ENCODE data around the gene SLC25A11. TPM values are rescaled to one million over a fixed set of nuclear protein-coding genes. Genes with fewer than 3 reads are reported as not detected.
"Not testable (repeated sequence)": the region's sequence is repeated elsewhere in the genome, so short reads cannot be mapped to it uniquely, and the experiment has no call there.

Gene SLC25A11
- total and polyA plus RNA-seq, 5 donors from 2014 or later, result 22.6 to 78.4 (median 72.6) TPM

DNA sequence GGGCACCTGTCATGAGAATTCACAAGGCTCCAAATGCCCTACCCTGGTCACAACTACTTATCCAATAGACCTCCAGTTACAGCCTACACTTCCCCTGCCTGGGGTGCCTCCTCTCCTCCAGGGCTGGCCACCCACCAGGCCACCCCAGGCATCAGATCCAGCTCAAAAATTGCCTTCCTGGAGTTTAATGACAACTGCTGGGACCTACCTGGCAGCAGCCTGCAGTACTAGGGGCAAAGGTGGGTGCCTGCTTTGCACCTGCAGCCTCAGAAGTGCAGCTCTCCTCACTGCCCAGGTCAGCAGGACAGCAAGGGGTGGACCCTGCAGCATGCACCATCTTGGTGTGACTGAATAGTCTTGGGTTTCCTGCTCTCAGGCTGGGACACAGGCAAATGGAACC lies 4.2 kb downstream of the SLC25A11 start:
- peaks cover 16% of the 10 kb centered on the region for H3K36me3 Mint-ChIP-seq
- no peaks in the 10 kb centered on the region for H3K9me3 ChIP-seq (ENCODE audit: control insufficient read depth in 2 of 2, low read length in 2 of 2)
- H3K36me3 ChIP-seq (ENCODE audit: control insufficient read depth, insufficient read depth, low read length), result peaks cover 7% of the 10 kb centered on the region
- no peaks in the 10 kb centered on the region for H3K27me3 Mint-ChIP-seq
- H3K4me1 ChIP-seq (ENCODE audit: control insufficient read depth, insufficient read depth, low read length, poor library complexity, severe bottlenecking), result peaks cover 29% of the 10 kb centered on the region
- DNase-seq (no peak), ATAC-seq (ENCODE audit: low read depth in 2 of 2) (no peak)
- no peaks in the 10 kb centered on the region for H3K9me3 Mint-ChIP-seq
- peaks cover 0 to 55% (median 29%) of the 10 kb centered on the region in 4 donors for H3K4me1 Mint-ChIP-seq
- peak overlapping the region in 1 of 4 donors; percentile 66 for H3K4me3 Mint-ChIP-seq
- H3K4me3 ChIP-seq (ENCODE audit: low read depth, low read length), result no peak overlapping the region
- peak overlapping the region in 2 of 3 donors; percentile 62 to 68 for H3K27ac Mint-ChIP-seq
- H3K27me3 ChIP-seq (ENCODE audit: control insufficient read depth, insufficient read depth, low read length), result no peaks in the 10 kb centered on the region
- no peak overlapping the region for H3K27ac ChIP-seq (ENCODE audit: insufficient read depth, low read length, poor library complexity, severe bottlenecking)

GRCh38 chr17:4934173-4934979 lies 5.5 kb downstream of the SLC25A11 start:
- Mint-ChIP-seq H3K27ac (peak overlapping the region in 2 of 3 donors; percentile 52 to 90), H3K9me3 (no peaks in the 10 kb centered on the region), H3K27me3 (no peaks in the 10 kb centered on the region), H3K4me1 (peaks cover 0 to 50% (median 26%) of the 10 kb centered on the region in 4 donors), H3K4me3 (peak overlapping the region in 2 of 4 donors; percentile 13 to 51), H3K36me3 (peaks cover 15% of the 10 kb centered on the region)
- H3K9me3 ChIP-seq (ENCODE audit: control insufficient read depth in 2 of 2, low read length in 2 of 2), result no peaks in the 10 kb centered on the region
- DNase-seq (no peak), ATAC-seq (ENCODE audit: low read depth in 2 of 2) (no peak)
- H3K27me3 ChIP-seq (ENCODE audit: control insufficient read depth, insufficient read depth, low read length), result no peaks in the 10 kb centered on the region
- H3K4me3 ChIP-seq (ENCODE audit: low read depth, low read length), result no peak overlapping the region
- H3K4me1 ChIP-seq (ENCODE audit: control insufficient read depth, insufficient read depth, low read length, poor library complexity, severe bottlenecking), result peaks cover 21% of the 10 kb centered on the region
- H3K36me3 ChIP-seq (ENCODE audit: control insufficient read depth, insufficient read depth, low read length), result peaks cover 7% of the 10 kb centered on the region
- H3K27ac ChIP-seq (ENCODE audit: insufficient read depth, low read length, poor library complexity, severe bottlenecking), result no peak overlapping the region

DNA sequence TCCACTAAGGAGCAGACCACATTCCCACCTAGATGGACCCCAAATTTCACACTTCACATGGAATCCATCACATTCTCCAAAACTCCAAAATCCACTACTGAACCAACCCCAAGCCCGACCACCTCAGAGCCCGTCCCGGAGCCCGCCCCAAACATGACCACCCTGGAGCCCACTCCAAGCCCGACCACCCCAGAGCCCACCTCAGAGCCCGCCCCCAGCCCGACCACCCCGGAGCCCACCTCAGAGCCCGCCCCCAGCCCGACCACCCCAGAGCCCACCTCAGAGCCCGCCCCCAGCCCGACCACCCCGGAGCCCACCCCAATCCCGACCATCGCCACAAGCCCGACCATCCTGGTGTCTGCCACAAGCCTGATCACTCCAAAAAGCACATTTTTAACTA lies 6.2 kb downstream of the SLC25A11 start:
- peaks cover 19% of the 10 kb centered on the region for H3K36me3 Mint-ChIP-seq
- ATAC-seq (ENCODE audit: low read depth in 2 of 2) (no peak), DNase-seq (no peak)
- H3K27me3 ChIP-seq (ENCODE audit: control insufficient read depth, insufficient read depth, low read length), result no peaks in the 10 kb centered on the region
- no peak overlapping the region for H3K27ac ChIP-seq (ENCODE audit: insufficient read depth, low read length, poor library complexity, severe bottlenecking)
- H3K9me3 ChIP-seq (ENCODE audit: control insufficient read depth in 2 of 2, low read length in 2 of 2), result no peaks in the 10 kb centered on the region
- H3K4me1 ChIP-seq (ENCODE audit: control insufficient read depth, insufficient read depth, low read length, poor library complexity, severe bottlenecking), result peaks cover 13% of the 10 kb centered on the region
- H3K27me3 Mint-ChIP-seq, result no peaks in the 10 kb centered on the region
- peak overlapping the region in 1 of 3 donors; percentile 90 for H3K27ac Mint-ChIP-seq
- peaks cover 0 to 43% (median 21%) of the 10 kb centered on the region in 4 donors for H3K4me1 Mint-ChIP-seq
- peak overlapping the region in 2 of 4 donors; percentile 56 to 75 for H3K4me3 Mint-ChIP-seq
- no peaks in the 10 kb centered on the region for H3K9me3 Mint-ChIP-seq
- H3K4me3 ChIP-seq (ENCODE audit: low read depth, low read length), result no peak overlapping the region
- peaks cover 7% of the 10 kb centered on the region for H3K36me3 ChIP-seq (ENCODE audit: control insufficient read depth, insufficient read depth, low read length)

DNA sequence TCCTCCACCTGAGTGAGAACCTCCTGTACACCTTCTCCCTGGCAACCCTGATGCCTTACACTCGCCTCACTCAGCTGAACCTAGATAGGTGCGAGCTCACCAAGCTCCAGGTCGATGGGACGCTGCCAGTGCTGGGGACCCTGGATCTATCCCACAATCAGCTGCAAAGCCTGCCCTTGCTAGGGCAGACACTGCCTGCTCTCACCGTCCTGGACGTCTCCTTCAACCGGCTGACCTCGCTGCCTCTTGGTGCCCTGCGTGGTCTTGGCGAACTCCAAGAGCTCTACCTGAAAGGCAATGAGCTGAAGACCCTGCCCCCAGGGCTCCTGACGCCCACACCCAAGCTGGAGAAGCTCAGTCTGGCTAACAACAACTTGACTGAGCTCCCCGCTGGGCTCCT lies 7.1 kb downstream of the SLC25A11 start:
- ATAC-seq (ENCODE audit: low read depth in 2 of 2) (no peak), DNase-seq (no peak)
- no peaks in the 10 kb centered on the region for H3K27me3 Mint-ChIP-seq
- no peak overlapping the region for H3K4me3 Mint-ChIP-seq
- no peak overlapping the region for H3K27ac ChIP-seq (ENCODE audit: insufficient read depth, low read length, poor library complexity, severe bottlenecking)
- H3K4me3 ChIP-seq (ENCODE audit: low read depth, low read length), result no peak overlapping the region
- H3K27ac Mint-ChIP-seq, result peak overlapping the region in 1 of 3 donors; percentile 51
- H3K9me3 Mint-ChIP-seq, result no peaks in the 10 kb centered on the region
- H3K9me3 ChIP-seq (ENCODE audit: control insufficient read depth in 2 of 2, low read length in 2 of 2), result no peaks in the 10 kb centered on the region
- H3K4me1 Mint-ChIP-seq, result peaks cover 0 to 35% (median 16%) of the 10 kb centered on the region in 4 donors
- no peaks in the 10 kb centered on the region for H3K27me3 ChIP-seq (ENCODE audit: control insufficient read depth, insufficient read depth, low read length)
- H3K36me3 ChIP-seq (ENCODE audit: control insufficient read depth, insufficient read depth, low read length), result peaks cover 3% of the 10 kb centered on the region
- peaks cover 10% of the 10 kb centered on the region for H3K4me1 ChIP-seq (ENCODE audit: control insufficient read depth, insufficient read depth, low read length, poor library complexity, severe bottlenecking)
- peaks cover 19% of the 10 kb centered on the region for H3K36me3 Mint-ChIP-seq

GRCh38 chr17:4931963-4932362 lies 7.9 kb downstream of the SLC25A11 start, which contains the start of gene GP1BA:
Gene GP1BA (plus strand): TSS chr17:4932277. CDS start chr17:4932605, 328 bp downstream.
- no peak for DNase-seq
- Histone ChIP-seq H3K27me3 (ENCODE audit: control insufficient read depth, insufficient read depth, low read length) (no peaks in the 10 kb centered on the region), H3K36me3 (ENCODE audit: control insufficient read depth, insufficient read depth, low read length) (no peaks in the 10 kb centered on the region), H3K27ac (ENCODE audit: insufficient read depth, low read length, poor library complexity, severe bottlenecking) (no peak within 1 kb of the TSS), H3K9me3 (ENCODE audit: control insufficient read depth in 2 of 2, low read length in 2 of 2) (no peaks in the 10 kb centered on the region), H3K4me3 (ENCODE audit: low read depth, low read length) (no peak within 1 kb of the TSS), H3K4me1 (ENCODE audit: control insufficient read depth, insufficient read depth, low read length, poor library complexity, severe bottlenecking) (peaks cover 10% of the 10 kb centered on the region)
- Mint-ChIP-seq H3K4me1 (peaks cover 0 to 30% (median 16%) of the 10 kb centered on the region in 4 donors), H3K9me3 (no peaks in the 10 kb centered on the region), H3K36me3 (peaks cover 19% of the 10 kb centered on the region), H3K27me3 (no peaks in the 10 kb centered on the region), H3K27ac (peak within 1 kb of the TSS in 1 of 3 donors; percentile 51), H3K4me3 (no peak within 1 kb of the TSS)
- ATAC-seq (ENCODE audit: low read depth in 2 of 2), result no peak

DNA sequence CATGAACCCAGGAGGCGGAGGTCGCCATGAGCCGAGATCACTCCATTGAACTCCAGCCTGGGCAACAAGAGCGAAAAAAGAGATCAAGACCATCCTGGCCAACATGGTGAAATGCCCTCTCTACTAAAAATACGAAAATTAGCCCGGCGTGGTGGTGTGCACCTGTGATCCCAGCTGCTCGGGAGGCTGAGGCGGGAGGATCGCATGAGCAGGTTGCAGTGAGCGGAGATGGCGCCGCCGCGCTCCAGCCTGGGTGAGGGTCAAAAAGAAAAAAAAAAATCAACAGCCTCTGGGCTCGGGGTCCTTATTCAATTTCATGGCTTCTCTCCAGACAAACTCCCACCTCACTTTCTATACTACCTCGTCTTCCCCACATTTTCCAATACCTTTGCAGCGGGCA lies 11.0 kb downstream of the SLC25A11 start:
- ATAC-seq (ENCODE audit: low read depth in 2 of 2) (no peak), DNase-seq (no peak)
- Mint-ChIP-seq H3K4me3 (no peak overlapping the region), H3K9me3 (no peaks in the 10 kb centered on the region), H3K27ac (peak overlapping the region in 2 of 3 donors; percentile 60 to 62), H3K4me1 (peaks cover 0 to 14% (median 5%) of the 10 kb centered on the region in 4 donors), H3K36me3 (peaks cover 21% of the 10 kb centered on the region), H3K27me3 (no peaks in the 10 kb centered on the region)
- H3K4me3 ChIP-seq (ENCODE audit: low read depth, low read length), result no peak overlapping the region
- no peaks in the 10 kb centered on the region for H3K27me3 ChIP-seq (ENCODE audit: control insufficient read depth, insufficient read depth, low read length)
- no peak overlapping the region for H3K27ac ChIP-seq (ENCODE audit: insufficient read depth, low read length, poor library complexity, severe bottlenecking)
- H3K9me3 ChIP-seq (ENCODE audit: control insufficient read depth in 2 of 2, low read length in 2 of 2), result no peaks in the 10 kb centered on the region
- H3K36me3 ChIP-seq (ENCODE audit: control insufficient read depth, insufficient read depth, low read length), result no peaks in the 10 kb centered on the region
- H3K4me1 ChIP-seq (ENCODE audit: control insufficient read depth, insufficient read depth, low read length, poor library complexity, severe bottlenecking), result peaks cover 3% of the 10 kb centered on the region

DNA sequence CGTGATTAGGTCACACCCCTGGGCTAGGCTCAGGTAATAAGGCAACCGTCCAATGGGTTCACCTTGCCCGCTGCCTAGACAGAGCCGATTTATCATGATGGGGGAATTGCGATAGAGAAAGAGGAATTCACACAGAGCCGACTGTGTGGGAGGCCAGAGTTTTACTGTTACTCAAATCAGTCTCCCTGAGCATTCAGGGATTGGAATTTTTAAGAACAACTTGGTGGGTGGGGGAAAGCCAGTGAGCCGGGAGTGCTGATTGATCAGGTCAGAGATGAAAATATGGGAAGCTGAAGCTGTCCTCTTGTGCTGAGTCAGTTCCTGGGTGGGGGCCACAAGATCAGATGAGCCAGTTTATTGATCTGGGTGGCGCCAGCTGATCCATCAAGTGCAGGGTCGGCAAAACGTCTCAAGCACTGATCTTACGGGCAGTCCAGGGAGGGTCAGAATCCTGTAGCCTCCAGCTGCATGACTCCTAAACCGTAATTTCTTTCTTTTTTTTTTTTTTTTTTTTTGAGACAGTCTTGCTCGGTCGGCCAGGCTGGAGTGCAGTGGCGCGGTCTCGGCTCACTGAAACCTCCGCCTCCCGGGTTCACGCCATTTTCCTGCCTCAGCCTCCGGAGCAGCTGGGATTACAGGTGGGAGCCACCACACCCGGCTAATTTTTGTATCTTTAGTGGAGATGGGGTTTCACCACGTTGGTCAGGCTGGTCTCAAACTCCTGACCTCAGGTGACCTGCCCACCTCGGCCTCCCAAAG lies 13.1 kb downstream of the SLC25A11 start:
- H3K4me1 Mint-ChIP-seq; H3K27me3 ChIP-seq (ENCODE audit: control insufficient read depth, insufficient read depth, low read length); H3K4me3 ChIP-seq (ENCODE audit: low read depth, low read length); H3K9me3 Mint-ChIP-seq; DNase-seq; H3K9me3 ChIP-seq (ENCODE audit: control insufficient read depth in 2 of 2, low read length in 2 of 2); H3K27me3 Mint-ChIP-seq; H3K27ac Mint-ChIP-seq; ATAC-seq (ENCODE audit: low read depth in 2 of 2); H3K4me3 Mint-ChIP-seq; H3K27ac ChIP-seq (ENCODE audit: insufficient read depth, low read length, poor library complexity, severe bottlenecking); H3K36me3 ChIP-seq (ENCODE audit: control insufficient read depth, insufficient read depth, low read length); H3K4me1 ChIP-seq (ENCODE audit: control insufficient read depth, insufficient read depth, low read length, poor library complexity, severe bottlenecking): not testable (repeated sequence)
- peaks cover 21% of the 10 kb centered on the region for H3K36me3 Mint-ChIP-seq
